Panc1 (cell line): ENCODE results near the gene ADAT2.

Experiments
- TCF7L2 ChIP-seq: IDR thresholded peaks from 2 replicates; pipeline ENCODE4 v1.6.1; 2011; ENCODE audit warnings: mild to moderate bottlenecking, low read depth, low read length, inconsistent platforms
- TF ChIP-seq, protein P1 (sequence below): fragments of 450-650 bp; IDR thresholded peaks from 2 replicates; pipeline ENCODE4 v1.5.1; 2017; ENCODE audit warnings: mild to moderate bottlenecking
- TF ChIP-seq, protein P2 (sequence below), 2 experiments: IDR thresholded peaks; 2 replicates each; pipeline ENCODE4 v1.6.1; 2011 to 2012; ENCODE audit warnings: low read depth in 2 of 2, control low read depth in 1 of 2, low read length in 1 of 2, mild to moderate bottlenecking in 1 of 2, moderate library complexity in 1 of 2; ENCODE audit not compliant: insufficient read depth in 1 of 2

DNA sequence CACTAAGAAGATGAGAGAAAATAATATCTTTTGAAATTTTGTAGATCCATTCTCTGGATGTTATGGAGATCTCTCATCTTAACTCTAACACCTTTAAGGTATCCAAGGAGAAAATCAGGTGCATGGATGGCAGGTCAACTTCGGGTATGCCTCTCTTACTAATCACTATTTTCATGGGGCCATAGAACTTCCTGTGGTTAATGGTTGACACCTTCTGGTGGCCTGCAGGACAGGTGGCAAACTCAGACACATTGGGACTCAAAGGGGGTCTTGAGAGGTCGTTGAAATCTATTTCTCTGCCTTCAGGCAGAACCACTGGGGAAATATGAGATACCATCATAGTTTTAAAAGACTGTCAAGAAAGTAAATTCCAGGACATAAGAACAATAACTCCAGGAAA lies 76.5 kb downstream of the ADAT2 start:
- TF ChIP-seq, protein P1, sequence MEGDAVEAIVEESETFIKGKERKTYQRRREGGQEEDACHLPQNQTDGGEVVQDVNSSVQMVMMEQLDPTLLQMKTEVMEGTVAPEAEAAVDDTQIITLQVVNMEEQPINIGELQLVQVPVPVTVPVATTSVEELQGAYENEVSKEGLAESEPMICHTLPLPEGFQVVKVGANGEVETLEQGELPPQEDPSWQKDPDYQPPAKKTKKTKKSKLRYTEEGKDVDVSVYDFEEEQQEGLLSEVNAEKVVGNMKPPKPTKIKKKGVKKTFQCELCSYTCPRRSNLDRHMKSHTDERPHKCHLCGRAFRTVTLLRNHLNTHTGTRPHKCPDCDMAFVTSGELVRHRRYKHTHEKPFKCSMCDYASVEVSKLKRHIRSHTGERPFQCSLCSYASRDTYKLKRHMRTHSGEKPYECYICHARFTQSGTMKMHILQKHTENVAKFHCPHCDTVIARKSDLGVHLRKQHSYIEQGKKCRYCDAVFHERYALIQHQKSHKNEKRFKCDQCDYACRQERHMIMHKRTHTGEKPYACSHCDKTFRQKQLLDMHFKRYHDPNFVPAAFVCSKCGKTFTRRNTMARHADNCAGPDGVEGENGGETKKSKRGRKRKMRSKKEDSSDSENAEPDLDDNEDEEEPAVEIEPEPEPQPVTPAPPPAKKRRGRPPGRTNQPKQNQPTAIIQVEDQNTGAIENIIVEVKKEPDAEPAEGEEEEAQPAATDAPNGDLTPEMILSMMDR: no peak; the same call in 1 of the 2 replicates
- TF ChIP-seq, protein P2, sequence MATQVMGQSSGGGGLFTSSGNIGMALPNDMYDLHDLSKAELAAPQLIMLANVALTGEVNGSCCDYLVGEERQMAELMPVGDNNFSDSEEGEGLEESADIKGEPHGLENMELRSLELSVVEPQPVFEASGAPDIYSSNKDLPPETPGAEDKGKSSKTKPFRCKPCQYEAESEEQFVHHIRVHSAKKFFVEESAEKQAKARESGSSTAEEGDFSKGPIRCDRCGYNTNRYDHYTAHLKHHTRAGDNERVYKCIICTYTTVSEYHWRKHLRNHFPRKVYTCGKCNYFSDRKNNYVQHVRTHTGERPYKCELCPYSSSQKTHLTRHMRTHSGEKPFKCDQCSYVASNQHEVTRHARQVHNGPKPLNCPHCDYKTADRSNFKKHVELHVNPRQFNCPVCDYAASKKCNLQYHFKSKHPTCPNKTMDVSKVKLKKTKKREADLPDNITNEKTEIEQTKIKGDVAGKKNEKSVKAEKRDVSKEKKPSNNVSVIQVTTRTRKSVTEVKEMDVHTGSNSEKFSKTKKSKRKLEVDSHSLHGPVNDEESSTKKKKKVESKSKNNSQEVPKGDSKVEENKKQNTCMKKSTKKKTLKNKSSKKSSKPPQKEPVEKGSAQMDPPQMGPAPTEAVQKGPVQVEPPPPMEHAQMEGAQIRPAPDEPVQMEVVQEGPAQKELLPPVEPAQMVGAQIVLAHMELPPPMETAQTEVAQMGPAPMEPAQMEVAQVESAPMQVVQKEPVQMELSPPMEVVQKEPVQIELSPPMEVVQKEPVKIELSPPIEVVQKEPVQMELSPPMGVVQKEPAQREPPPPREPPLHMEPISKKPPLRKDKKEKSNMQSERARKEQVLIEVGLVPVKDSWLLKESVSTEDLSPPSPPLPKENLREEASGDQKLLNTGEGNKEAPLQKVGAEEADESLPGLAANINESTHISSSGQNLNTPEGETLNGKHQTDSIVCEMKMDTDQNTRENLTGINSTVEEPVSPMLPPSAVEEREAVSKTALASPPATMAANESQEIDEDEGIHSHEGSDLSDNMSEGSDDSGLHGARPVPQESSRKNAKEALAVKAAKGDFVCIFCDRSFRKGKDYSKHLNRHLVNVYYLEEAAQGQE (IDR thresholded peaks at IDR 0.05; ENCODE audit: insufficient read depth in 1 of 2, low read depth in 2 of 2, low read length in 1 of 2): no peak
- no peak for TF ChIP-seq TCF7L2
